Esophagus muscularis mucosa (tissue), 4 donors: ENCODE results near the gene DISC1. TPM values are rescaled to one million over a fixed set of nuclear protein-coding genes. Genes with fewer than 3 reads are reported as not detected.
"Not testable (repeated sequence)": the region's sequence is repeated elsewhere in the genome, so short reads cannot be mapped to it uniquely, and the experiment has no call there.

Experiments used
- DNase-seq: peaks from one replicate; pipeline ENCODE4 v3.0.0-alpha.2; 2017; ENCODE audit errors: extremely low spot score
- H3K27ac ChIP-seq, 4 donors: fragments of 200-600 bp; sonication (generic); replicated peaks in 1 of 4; 1 replicate in 3 of 4; 2 replicates in 1 of 4; pipeline ENCODE4 v1.5.1; 2016 to 2019; ENCODE audit warnings: mild to moderate bottlenecking in 1 of 4
- H3K27me3 ChIP-seq, 4 donors: fragments of 200-600 bp; sonication (generic); one replicate each; pipeline versions ENCODE4 v1.5.1 to v1.6.0; 2016 to 2019
- H3K36me3 ChIP-seq, 4 donors: fragments of 200-600 bp; sonication (generic); one replicate each; pipeline ENCODE4 v1.5.1; 2016 to 2019
- H3K4me1 ChIP-seq, 4 donors: fragments of 200-600 bp; sonication (generic); one replicate each; pipeline ENCODE4 v1.5.1; 2016 to 2019
- H3K4me3 ChIP-seq, 4 donors: fragments of 200-600 bp; sonication (generic); 1 replicate in 2 of 4; 2 replicates in 2 of 4; pipeline ENCODE4 v1.5.1; 2016 to 2019; ENCODE audit warnings: mild to moderate bottlenecking in 4 of 4, moderate library complexity in 1 of 4
- H3K9me3 ChIP-seq, 4 donors: fragments of 200-600 bp; sonication (generic); 1 replicate in 3 of 4; 2 replicates in 1 of 4; pipeline ENCODE4 v1.5.1; 2016 to 2019
- CTCF ChIP-seq, 3 experiments: fragments of 200-600 bp in 2 of 3; fragments of 450-650 bp in 1 of 3; sonication (generic) in 2 of 3; IDR thresholded peaks; one replicate each; pipeline ENCODE4 v1.5.1; 2017 to 2019; ENCODE audit warnings: antibody characterized with exemption in 3 of 3, mild to moderate bottlenecking in 2 of 3, moderate library complexity in 1 of 3
- EP300 ChIP-seq: sonication (generic); formaldehyde crosslinking; IDR thresholded peaks from one replicate; pipeline ENCODE4 v1.6.1; 2017; ENCODE audit warnings: antibody characterized with exemption
- POLR2A ChIP-seq: fragments of 450-650 bp; IDR thresholded peaks from one replicate; pipeline ENCODE4 v1.6.1; 2017; ENCODE audit warnings: antibody characterized with exemption, moderate library complexity, mild to moderate bottlenecking, low read depth
- POLR2AphosphoS5 ChIP-seq, 2 donors: sonication (generic); formaldehyde crosslinking; IDR thresholded peaks; one replicate each; pipeline ENCODE4 v1.6.1; 2017; ENCODE audit warnings: antibody characterized with exemption in 2 of 2
- WGBS: methylation state at CpG from one replicate; pipeline ENCODE4 v1.1.5; 2018; 5-methylcytosine and 5-hydroxymethylcytosine counted together
- intact Hi-C: fragments of 100-400 bp; cut with DNase I; formaldehyde crosslinking; loops from one replicate; pipeline ENCODE4 v1.15.1; 2023
- total RNA-seq, 4 donors: library from RNA; depleted of rRNA; stranded (reverse); fragments of >200 nt; gene quantifications; one replicate each; pipeline versions ENCODE4 v1.1.0 to v1.2.1, GENCODE V29; 2016

Gene DISC1
- total RNA-seq, 4 donors from 2014 or later, result 5.3 to 6.6 (median 6.2) TPM

DNA sequence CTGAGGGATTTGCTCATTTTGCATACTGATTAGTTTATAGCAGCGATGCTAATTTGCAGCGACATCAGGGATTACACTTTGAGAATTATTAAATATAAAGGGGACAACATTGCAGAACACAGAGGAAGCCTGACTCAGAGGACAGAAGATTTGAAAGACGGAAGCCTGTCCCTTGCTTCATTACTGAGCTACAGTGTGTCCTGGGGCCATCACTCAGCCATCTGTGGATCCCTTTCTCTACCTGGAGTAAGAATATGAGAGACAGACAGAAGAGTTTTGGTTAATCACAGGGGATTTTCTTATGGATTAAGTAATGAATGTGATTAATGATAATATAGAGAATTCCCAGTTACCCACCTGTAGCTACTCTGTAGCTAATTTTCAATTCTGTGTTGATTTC, 134.7 kb downstream of the DISC1 start:
- Histone ChIP-seq H3K4me3 (no peak overlapping the region), H3K27me3 (no peaks in the 10 kb centered on the region), H3K36me3 (no peaks in the 10 kb centered on the region), H3K4me1 (peaks cover 0 to 4% (median 2%) of the 10 kb centered on the region in 4 donors), H3K9me3 (no peaks in the 10 kb centered on the region), H3K27ac (no peak overlapping the region)
- TF ChIP-seq POLR2A (no peak), POLR2AphosphoS5 (IDR thresholded peaks at IDR 0.05) (no peak), CTCF (IDR thresholded peaks at IDR 0.05) (no peak), EP300 (no peak)
- DNase-seq, result no peak
- intact Hi-C loops, result no loop called here
- WGBS, result 96% methylated on average over 3 of the region's 3 CpGs

DNA sequence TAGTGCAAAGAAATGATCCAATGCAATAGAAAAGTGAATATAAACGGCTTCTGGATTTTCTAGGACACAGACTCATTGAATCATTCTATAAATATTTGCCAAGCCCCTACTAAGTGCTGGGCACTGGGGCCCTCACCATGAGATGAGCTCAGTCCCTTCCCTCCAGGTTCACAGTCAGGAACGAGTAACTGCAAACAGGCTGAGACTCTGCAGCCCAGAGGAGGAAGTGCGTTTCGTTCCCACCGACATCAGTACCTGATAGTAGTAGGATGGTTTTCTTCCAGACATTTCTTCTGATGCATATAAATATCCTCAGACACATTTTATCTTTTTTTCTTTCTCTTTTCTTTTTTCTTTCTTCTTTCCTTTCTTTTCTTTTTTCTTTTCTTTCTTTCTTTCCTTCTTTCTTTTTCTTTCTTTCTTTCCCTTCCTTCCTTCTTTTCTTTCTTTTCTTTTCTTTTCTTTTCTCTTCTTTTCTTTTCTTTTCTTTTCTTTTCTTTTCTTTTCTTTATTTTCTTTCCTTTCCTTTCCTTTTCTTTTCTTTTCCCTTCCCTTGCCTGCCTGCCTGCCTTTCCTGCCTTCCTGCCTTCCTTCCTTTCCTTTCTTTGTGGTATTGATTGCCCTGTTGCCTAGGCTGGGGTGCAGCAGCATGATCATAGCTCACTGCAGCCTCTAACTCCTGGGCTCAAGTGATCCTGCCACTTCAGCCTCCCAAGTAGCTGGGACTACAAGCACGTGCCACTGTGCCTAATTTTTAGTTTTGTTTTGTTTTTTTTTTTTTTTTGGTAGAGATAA, 135.4 kb downstream of the DISC1 start:
- intact Hi-C loops, result no loop called here
- Histone ChIP-seq H3K9me3 (no peaks in the 10 kb centered on the region), H3K27me3 (no peaks in the 10 kb centered on the region), H3K36me3 (no peaks in the 10 kb centered on the region), H3K27ac (no peak overlapping the region), H3K4me3 (no peak overlapping the region), H3K4me1 (peaks cover 0 to 3% (median 2%) of the 10 kb centered on the region in 4 donors)
- TF ChIP-seq EP300 (no peak), POLR2AphosphoS5 (IDR thresholded peaks at IDR 0.05) (no peak), CTCF (IDR thresholded peaks at IDR 0.05) (no peak), POLR2A (no peak)
- no peak for DNase-seq
- 77% methylated on average over 6 of the region's 6 CpGs for WGBS

DNA sequence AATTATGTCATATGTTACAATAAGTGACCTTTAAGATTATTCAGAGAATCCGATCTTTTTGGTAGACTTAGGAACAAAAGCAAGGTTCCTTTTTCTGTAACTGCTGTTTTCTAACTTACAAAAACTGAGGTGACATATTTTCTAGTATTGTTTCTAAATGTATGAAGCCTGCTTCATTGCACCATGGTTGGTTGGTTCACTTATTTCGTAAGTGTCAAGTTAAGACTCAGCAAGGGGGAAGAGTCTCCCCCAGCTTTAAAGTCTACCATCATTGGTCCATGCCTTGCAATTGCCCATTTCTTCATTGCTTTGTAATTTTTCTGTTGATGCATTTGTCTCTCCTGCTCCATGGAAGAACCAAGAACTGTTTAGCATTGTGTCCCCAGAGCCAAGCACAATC, 136.9 kb downstream of the DISC1 start:
- H3K27me3 ChIP-seq, result no peaks in the 10 kb centered on the region
- H3K9me3 ChIP-seq, result no peaks in the 10 kb centered on the region
- TF ChIP-seq CTCF (IDR thresholded peaks at IDR 0.05) (no peak), POLR2A (no peak), EP300 (no peak), POLR2AphosphoS5 (IDR thresholded peaks at IDR 0.05) (no peak)
- H3K4me3 ChIP-seq, result no peak overlapping the region
- intact Hi-C loops, result no loop called here
- no peak overlapping the region for H3K27ac ChIP-seq
- no peaks in the 10 kb centered on the region for H3K4me1 ChIP-seq
- DNase-seq, result no peak
- peaks cover 0 to 6% (median 3%) of the 10 kb centered on the region in 4 donors for H3K36me3 ChIP-seq
- 89% methylated on average over 2 of the region's 2 CpGs for WGBS

DNA sequence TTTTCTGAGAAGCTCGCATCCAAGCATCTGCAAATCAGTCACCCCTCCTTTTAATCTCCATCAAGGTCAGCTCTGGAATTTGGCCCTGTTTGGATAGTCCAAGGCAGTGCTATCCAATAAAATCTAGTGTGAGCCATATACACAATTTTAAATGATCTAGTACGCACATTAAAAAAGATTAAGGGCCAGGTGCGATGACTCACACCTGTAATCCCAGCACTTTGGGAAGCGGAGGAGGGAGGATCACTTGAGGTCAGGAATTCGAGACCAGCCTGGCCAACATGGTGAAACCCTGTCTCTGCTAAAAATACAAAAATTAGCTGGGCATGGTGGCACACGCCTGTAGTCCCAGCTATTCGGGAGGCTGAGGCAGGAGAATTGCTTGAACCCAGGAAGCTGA, 139.2 kb downstream of the DISC1 start:
- 98% methylated on average over 7 of the region's 7 CpGs for WGBS
- H3K9me3 ChIP-seq, H3K27me3 ChIP-seq, DNase-seq, H3K4me3 ChIP-seq, H3K27ac ChIP-seq, intact Hi-C loops, H3K4me1 ChIP-seq: not testable (repeated sequence)
- peaks cover 0 to 12% (median 4%) of the 10 kb centered on the region in 4 donors for H3K36me3 ChIP-seq

DNA sequence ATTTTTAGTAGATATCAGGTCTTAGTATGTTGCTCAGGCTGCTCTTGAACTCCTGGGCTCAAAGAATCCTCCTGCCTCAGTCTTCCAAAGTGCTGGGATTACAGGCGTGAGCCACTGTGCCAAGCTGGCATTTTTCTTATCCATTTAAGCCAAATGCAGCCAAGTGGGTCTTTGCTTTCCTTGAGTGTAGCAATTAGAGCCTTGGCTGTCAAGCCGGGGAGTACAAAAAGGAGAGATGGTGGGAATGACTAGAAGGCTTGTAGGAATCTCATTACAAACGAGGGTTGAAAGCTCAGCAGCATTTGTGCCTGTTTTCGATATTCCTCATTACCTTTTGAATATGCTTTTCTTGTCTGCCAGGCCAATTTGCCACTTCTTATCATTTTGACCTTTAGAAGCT, 140.9 kb downstream of the DISC1 start:
- no peak for DNase-seq
- peaks cover 0 to 17% (median 6%) of the 10 kb centered on the region in 4 donors for H3K36me3 ChIP-seq
- peaks cover 0 to 4% (median 0%) of the 10 kb centered on the region in 4 donors for H3K4me1 ChIP-seq
- 87% methylated on average over 4 of the region's 4 CpGs for WGBS
- TF ChIP-seq POLR2A, result no peak
- no peak for TF ChIP-seq EP300
- no peak for TF ChIP-seq CTCF (IDR thresholded peaks at IDR 0.05)
- no peak for TF ChIP-seq POLR2AphosphoS5 (IDR thresholded peaks at IDR 0.05)
- H3K27me3 ChIP-seq, result no peaks in the 10 kb centered on the region
- intact Hi-C loops, result no loop called here
- no peak overlapping the region for H3K4me3 ChIP-seq
- H3K9me3 ChIP-seq, result no peaks in the 10 kb centered on the region
- H3K27ac ChIP-seq, result no peak overlapping the region
